HepG2 (cell line): ENCODE data around the gene CARS1.

Experiments
- CEBPB ChIP-seq: IDR thresholded peaks from 2 replicates; pipeline ENCODE4 v1.6.1; 2011; ENCODE audit warnings: low read depth, low read length, improper control_type of control experiment, borderline replicate concordance
- CTCF ChIP-seq: sonication (generic); formaldehyde crosslinking; IDR thresholded peaks from 2 replicates; pipeline ENCODE4 v1.5.0; 2020; ENCODE audit warnings: mild to moderate bottlenecking, missing genetic modification reagents, moderate library complexity
- FOXJ3 ChIP-seq: sonication (generic); formaldehyde crosslinking; IDR thresholded peaks from 2 replicates; pipeline ENCODE4 v1.4.0; 2020; ENCODE audit warnings: missing genetic modification reagents, mild to moderate bottlenecking, borderline replicate concordance
- MAX ChIP-seq: IDR thresholded peaks from 2 replicates; pipeline ENCODE4 v1.6.1; 2012; ENCODE audit warnings: inconsistent platforms
- NR2C2 ChIP-seq: sonication (generic); formaldehyde crosslinking; IDR thresholded peaks from 2 replicates; pipeline ENCODE4 v1.4.0; 2020; ENCODE audit warnings: missing genetic modification reagents, mild to moderate bottlenecking, moderate library complexity, borderline replicate concordance
- SOX13 ChIP-seq, 3 experiments: fragments of 450-650 bp in 1 of 3; sonication (generic) in 1 of 3; formaldehyde crosslinking in 1 of 3; IDR thresholded peaks in 2 of 3; conservative IDR thresholded peaks in 1 of 3; 2 replicates each; pipeline versions ENCODE4 v1.5.0 to v1.6.1; 2016 to 2020; ENCODE audit warnings: antibody characterized with exemption in 1 of 3, mild to moderate bottlenecking in 1 of 3, missing compliant biosample characterization in 1 of 3, missing genetic modification reagents in 1 of 3, moderate library complexity in 1 of 3
- SP2 ChIP-seq: sonication (generic); formaldehyde crosslinking; IDR thresholded peaks from 2 replicates; pipeline ENCODE4 v1.5.1; 2020; ENCODE audit warnings: mild to moderate bottlenecking, missing genetic modification reagents
- YY1 ChIP-seq: IDR thresholded peaks from 2 replicates; pipeline ENCODE4 v1.6.1; 2011; ENCODE audit warnings: low read length, low read depth, moderate library complexity, mild to moderate bottlenecking; ENCODE audit not compliant: insufficient read depth, insufficient replicate concordance
- ZFP62 ChIP-seq: sonication (generic); formaldehyde crosslinking; IDR thresholded peaks from 2 replicates; pipeline ENCODE4 v1.4.0; 2020; ENCODE audit warnings: missing genetic modification reagents
- ZNF350 ChIP-seq: sonication (generic); formaldehyde crosslinking; IDR thresholded peaks from 2 replicates; pipeline ENCODE4 v1.4.0; 2020; ENCODE audit warnings: mild to moderate bottlenecking, low read depth, missing genetic modification reagents, borderline replicate concordance
- ZNF563 ChIP-seq: sonication (generic); formaldehyde crosslinking; IDR thresholded peaks from 2 replicates; pipeline ENCODE4 v1.8.0; 2022; ENCODE audit warnings: mild to moderate bottlenecking, moderate library complexity, missing genetic modification reagents
- TF ChIP-seq, protein P1 (sequence below): sonication (generic); formaldehyde crosslinking; conservative IDR thresholded peaks from 2 replicates; pipeline ENCODE4 v1.8.0; 2022; ENCODE audit warnings: missing genetic modification reagents
- TF ChIP-seq, protein P2 (sequence below): IDR thresholded peaks from 2 replicates; pipeline ENCODE4 v1.6.1; 2016; ENCODE audit warnings: control low read depth
- TF ChIP-seq, protein P3 (sequence below): sonication (generic); formaldehyde crosslinking; IDR thresholded peaks from 2 replicates; pipeline ENCODE4 v1.8.1; 2023; ENCODE audit warnings: missing genetic modification reagents, inconsistent platforms, borderline replicate concordance

GRCh38 chr11:3056296-3057068 is 741 bp downstream of the CARS1 start:
- TF ChIP-seq NR2C2 (CRISPR knock-in tag) (no peak), CEBPB (no peak), MAX (no peak), FOXJ3 (no peak), CTCF (CRISPR knock-in tag) (no peak), SOX13 (IDR thresholded peaks at IDR 0.05) (no peak), SOX13 (CRISPR knock-in tag; conservative IDR thresholded peaks at IDR 0.05 in 1 of 2, IDR thresholded peaks at IDR 0.05 in 1 of 2) (no peak), ZNF350 (CRISPR knock-in tag) (no peak), ZFP62 (CRISPR knock-in tag) (no peak), ZNF563 (CRISPR knock-in tag) (no peak), YY1 (no peak), SP2 (no peak)
- TF ChIP-seq, protein P1, sequence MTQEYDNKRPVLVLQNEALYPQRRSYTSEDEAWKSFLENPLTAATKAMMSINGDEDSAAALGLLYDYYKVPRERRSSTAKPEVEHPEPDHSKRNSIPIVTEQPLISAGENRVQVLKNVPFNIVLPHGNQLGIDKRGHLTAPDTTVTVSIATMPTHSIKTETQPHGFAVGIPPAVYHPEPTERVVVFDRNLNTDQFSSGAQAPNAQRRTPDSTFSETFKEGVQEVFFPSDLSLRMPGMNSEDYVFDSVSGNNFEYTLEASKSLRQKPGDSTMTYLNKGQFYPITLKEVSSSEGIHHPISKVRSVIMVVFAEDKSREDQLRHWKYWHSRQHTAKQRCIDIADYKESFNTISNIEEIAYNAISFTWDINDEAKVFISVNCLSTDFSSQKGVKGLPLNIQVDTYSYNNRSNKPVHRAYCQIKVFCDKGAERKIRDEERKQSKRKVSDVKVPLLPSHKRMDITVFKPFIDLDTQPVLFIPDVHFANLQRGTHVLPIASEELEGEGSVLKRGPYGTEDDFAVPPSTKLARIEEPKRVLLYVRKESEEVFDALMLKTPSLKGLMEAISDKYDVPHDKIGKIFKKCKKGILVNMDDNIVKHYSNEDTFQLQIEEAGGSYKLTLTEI (CRISPR knock-in tag) = no peak
- TF ChIP-seq, protein P2, sequence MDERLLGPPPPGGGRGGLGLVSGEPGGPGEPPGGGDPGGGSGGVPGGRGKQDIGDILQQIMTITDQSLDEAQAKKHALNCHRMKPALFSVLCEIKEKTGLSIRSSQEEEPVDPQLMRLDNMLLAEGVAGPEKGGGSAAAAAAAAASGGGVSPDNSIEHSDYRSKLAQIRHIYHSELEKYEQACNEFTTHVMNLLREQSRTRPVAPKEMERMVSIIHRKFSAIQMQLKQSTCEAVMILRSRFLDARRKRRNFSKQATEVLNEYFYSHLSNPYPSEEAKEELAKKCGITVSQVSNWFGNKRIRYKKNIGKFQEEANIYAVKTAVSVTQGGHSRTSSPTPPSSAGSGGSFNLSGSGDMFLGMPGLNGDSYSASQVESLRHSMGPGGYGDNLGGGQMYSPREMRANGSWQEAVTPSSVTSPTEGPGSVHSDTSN (CRISPR knock-in tag) = no peak
- TF ChIP-seq, protein P3, sequence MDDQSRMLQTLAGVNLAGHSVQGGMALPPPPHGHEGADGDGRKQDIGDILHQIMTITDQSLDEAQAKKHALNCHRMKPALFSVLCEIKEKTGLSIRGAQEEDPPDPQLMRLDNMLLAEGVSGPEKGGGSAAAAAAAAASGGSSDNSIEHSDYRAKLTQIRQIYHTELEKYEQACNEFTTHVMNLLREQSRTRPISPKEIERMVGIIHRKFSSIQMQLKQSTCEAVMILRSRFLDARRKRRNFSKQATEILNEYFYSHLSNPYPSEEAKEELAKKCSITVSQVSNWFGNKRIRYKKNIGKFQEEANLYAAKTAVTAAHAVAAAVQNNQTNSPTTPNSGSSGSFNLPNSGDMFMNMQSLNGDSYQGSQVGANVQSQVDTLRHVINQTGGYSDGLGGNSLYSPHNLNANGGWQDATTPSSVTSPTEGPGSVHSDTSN (CRISPR knock-in tag) = no peak
